Large intestine (tissue), 1 donor: ENCODE results near the gene KRT82. TPM values are rescaled to one million over a fixed set of nuclear protein-coding genes. Genes with fewer than 3 reads are reported as not detected.

Source experiments
- polyA plus RNA-seq: library from polyadenylated mRNA; unstranded; fragments of 120-200 nt; gene quantifications from one replicate; pipeline ENCODE4 v1.2.1, GENCODE V29; 2013

The KRT82 gene
- polyA plus RNA-seq, 1 donor = not detected

Other genes with a start within 250 kb of the KRT82 start
- gene KRT80, start 214.3 kb downstream of the KRT82 start, polyA plus RNA-seq = 0.45 TPM
- gene KRT7, start 173.1 kb downstream of the KRT82 start, polyA plus RNA-seq = 8.6 TPM
- 0.97 TPM for gene KRT86, start 131.7 kb downstream of the KRT82 start, polyA plus RNA-seq
- 0.72 TPM for gene KRT81, start 114.8 kb downstream of the KRT82 start, polyA plus RNA-seq
- 0.03 TPM for gene KRT83, start 84.9 kb downstream of the KRT82 start, polyA plus RNA-seq
- gene KRT85, start 38.9 kb downstream of the KRT82 start, polyA plus RNA-seq = 0.03 TPM
- gene KRT84, start 20.7 kb downstream of the KRT82 start, polyA plus RNA-seq = not detected
- gene KRT75, start 28.0 kb upstream of the KRT82 start, polyA plus RNA-seq = not detected
- gene KRT6B, start 45.8 kb upstream of the KRT82 start, polyA plus RNA-seq = not detected
- not detected for gene KRT6C, start 67.5 kb upstream of the KRT82 start, polyA plus RNA-seq
- 0.01 TPM for gene KRT6A, start 86.9 kb upstream of the KRT82 start, polyA plus RNA-seq
- gene KRT5, start 114.1 kb upstream of the KRT82 start, polyA plus RNA-seq = 1.8 TPM
- 0.04 TPM for gene KRT71, start 146.8 kb upstream of the KRT82 start, polyA plus RNA-seq
- not detected for gene KRT74, start 167.5 kb upstream of the KRT82 start, polyA plus RNA-seq
- gene KRT72, start 195.1 kb upstream of the KRT82 start, polyA plus RNA-seq = 2.0 TPM
- 0.97 TPM for gene KRT73, start 212.2 kb upstream of the KRT82 start, polyA plus RNA-seq
- 0.54 TPM for gene KRT2, start 245.9 kb upstream of the KRT82 start, polyA plus RNA-seq